Measurements from ENCODE around the gene RIIAD1.
"Not testable (repeated sequence)": the region's sequence is repeated elsewhere in the genome, so short reads cannot be mapped to it uniquely, and the experiment has no call there.

GRCh38 chr1:151682901-151683300 lies 38.4 kb upstream of the RIIAD1 start:
- TF ChIP-seq EZH2phosphoT487, CTCF, EZH2 (IDR thresholded peaks at IDR 0.05): not testable (repeated sequence)
